ENCODE measurements around the gene FCN3. TPM values are rescaled to one million over a fixed set of nuclear protein-coding genes. Genes with fewer than 3 reads are reported as not detected.

FCN3 gene
- total and polyA plus RNA-seq, 10 of the 15 experiments (the other 5 are each of a cell fraction or from before 2014, with no cell fraction given) = 0.28 TPM; not detected in 9

DNA sequence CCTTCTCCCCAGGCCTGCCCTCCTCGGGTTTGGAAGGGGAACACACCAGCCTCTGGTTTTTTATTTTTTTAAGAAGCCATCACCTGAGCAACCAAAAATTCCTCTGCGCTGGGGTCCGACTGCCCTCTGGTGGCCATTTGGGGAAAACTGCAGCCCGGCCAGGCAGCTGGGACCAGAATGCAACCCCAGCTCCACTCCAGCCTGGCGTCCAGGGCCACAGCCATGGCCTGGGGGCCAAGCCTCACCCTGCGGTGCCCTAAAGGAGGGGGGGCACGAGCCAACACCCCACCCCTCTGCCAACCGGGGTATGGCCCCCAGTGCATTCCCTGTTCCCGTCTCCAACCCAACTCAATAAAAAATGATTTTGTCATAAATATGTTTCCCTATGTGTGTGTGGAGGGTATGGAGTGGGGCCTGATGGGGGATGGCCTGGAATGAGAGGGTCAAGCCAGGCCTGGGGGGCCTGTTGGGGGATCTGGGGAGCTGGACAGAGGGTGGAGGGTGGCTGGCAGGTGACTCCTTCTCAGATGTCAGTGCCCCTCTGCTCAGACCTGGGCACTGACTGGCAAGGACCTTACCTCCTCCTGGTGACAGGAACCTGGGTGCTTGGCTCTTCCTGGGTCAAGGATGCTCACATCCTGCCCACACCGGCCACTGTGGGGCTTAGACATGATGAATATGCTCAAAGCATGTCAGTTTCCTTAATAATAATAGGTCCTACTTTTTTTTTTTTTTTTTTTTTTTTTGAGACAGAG lies 21.0 kb upstream of the FCN3 start:
- ChIA-PET POLR2A (interaction anchor here (0.7 to 2.9 kb wide), 4 partner anchors 19 to 273 kb away, joined by 4 to 16 read pairs (median 5); no protein-coding TSS in a partner anchor), RAD21 (ENCODE audit: unreplicated experiment) (interaction anchor here (0.7 to 4.9 kb wide), 27 partner anchors 9 to 351 kb away, joined by 3 to 103 read pairs (median 4); partner anchors contain the start of gene SYTL1), CTCF (interaction anchor here (0.6 to 13.5 kb wide), 42 partner anchors 9 to 352 kb away, joined by 3 to 265 read pairs (median 5); partner anchors contain the start of genes AHDC1, CD164L2, FAM76A and MAP3K6), SMC1A (ENCODE audit: uncharacterized antibody, unreplicated experiment) (interaction anchor here (0.6 to 5.6 kb wide), 16 partner anchors 8 to 351 kb away, joined by 3 to 54 read pairs (median 6); partner anchors contain the start of gene AHDC1)
- Histone ChIP-seq H2AFZ (ENCODE audit: control insufficient read depth, low read depth, low read length) (no peak overlapping the region), H3K9me3 (replicated peaks; ENCODE audit: control insufficient read depth, insufficient read depth, low read length) (no peaks in the 10 kb centered on the region), H3K79me2 (ENCODE audit: control insufficient read depth, insufficient read depth, low read length) (no peaks in the 10 kb centered on the region), H3K4me2 (ENCODE audit: control insufficient read depth, insufficient read depth) (no peak overlapping the region), H3K27me3 (replicated peaks in 1 of 2; ENCODE audit: control insufficient read depth in 2 of 2, insufficient read depth in 2 of 2, low read length in 1 of 2) (no peaks in the 10 kb centered on the region), H4K20me1 (ENCODE audit: control insufficient read depth, insufficient read depth) (no peaks in the 10 kb centered on the region), H3K4me3 (no peak overlapping the region), H3K36me3 (ENCODE audit: control insufficient read depth in 2 of 2, insufficient read depth in 2 of 2, low read length in 1 of 2) (no peaks in the 10 kb centered on the region), H3K9ac (ENCODE audit: control insufficient read depth, insufficient read depth, low read length) (no peak overlapping the region), H3K4me1 (ENCODE audit: control insufficient read depth, insufficient read depth, low read length) (peaks cover 8% of the 10 kb centered on the region), H3K27ac (ENCODE audit: control insufficient read depth, insufficient read depth) (no peak overlapping the region)
- intact Hi-C loops (cut with micrococcal nuclease; ENCODE audit: unreplicated experiment) = loop anchor here (1.0 to 2.0 kb wide), 2 partner anchors 268 to 293 kb away; no protein-coding TSS in a partner anchor
- no TSS peak for BruUV-seq (replicated peaks)
- in situ Hi-C loops (cut with MboI) = loop anchor here (5.0 kb wide), 1 partner anchor 267 kb away; no protein-coding TSS in a partner anchor
- ATAC-seq = peak; percentile 70
- WGBS (ENCODE audit: insufficient coverage, insufficient replicate concordance, low lambda C conversion rate, missing lambda C conversion rate) = 2% methylated on average over 10 of the region's 10 CpGs
- peak; percentile 35 for FAIRE-seq
- no peak for DNase-seq (ENCODE audit: low read depth, low spot score)
- 0 out of 2 replicates have a peak, but pooled peaks have one; percentile 21 for TF ChIP-seq BACH1 (IDR thresholded peaks at IDR 0.05; ENCODE audit: borderline replicate concordance)
- TF ChIP-seq ZNF622 (IDR thresholded peaks at IDR 0.05) = no peak
- TF ChIP-seq ZNF217 (IDR thresholded peaks at IDR 0.05) = no peak
- peak; percentile 93 for TF ChIP-seq SMC3 (IDR thresholded peaks at IDR 0.05; ENCODE audit: borderline replicate concordance, low read length)
- TF ChIP-seq MXI1 (IDR thresholded peaks at IDR 0.05; ENCODE audit: low read depth, low read length) = peak; percentile 59; the same call in 1 of the 2 replicates
- TF ChIP-seq, protein P1, sequence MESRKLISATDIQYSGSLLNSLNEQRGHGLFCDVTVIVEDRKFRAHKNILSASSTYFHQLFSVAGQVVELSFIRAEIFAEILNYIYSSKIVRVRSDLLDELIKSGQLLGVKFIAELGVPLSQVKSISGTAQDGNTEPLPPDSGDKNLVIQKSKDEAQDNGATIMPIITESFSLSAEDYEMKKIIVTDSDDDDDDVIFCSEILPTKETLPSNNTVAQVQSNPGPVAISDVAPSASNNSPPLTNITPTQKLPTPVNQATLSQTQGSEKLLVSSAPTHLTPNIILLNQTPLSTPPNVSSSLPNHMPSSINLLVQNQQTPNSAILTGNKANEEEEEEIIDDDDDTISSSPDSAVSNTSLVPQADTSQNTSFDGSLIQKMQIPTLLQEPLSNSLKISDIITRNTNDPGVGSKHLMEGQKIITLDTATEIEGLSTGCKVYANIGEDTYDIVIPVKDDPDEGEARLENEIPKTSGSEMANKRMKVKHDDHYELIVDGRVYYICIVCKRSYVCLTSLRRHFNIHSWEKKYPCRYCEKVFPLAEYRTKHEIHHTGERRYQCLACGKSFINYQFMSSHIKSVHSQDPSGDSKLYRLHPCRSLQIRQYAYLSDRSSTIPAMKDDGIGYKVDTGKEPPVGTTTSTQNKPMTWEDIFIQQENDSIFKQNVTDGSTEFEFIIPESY (IDR thresholded peaks at IDR 0.05) = no peak
- TF ChIP-seq KLF5 (IDR thresholded peaks at IDR 0.05; ENCODE audit: partially characterized antibody) = no peak
- TF ChIP-seq LARP7 (IDR thresholded peaks at IDR 0.05) = no peak
- TF ChIP-seq MYB (IDR thresholded peaks at IDR 0.05; ENCODE audit: borderline replicate concordance, low read depth, low read length) = no peak
- 0 out of 4 replicates have a peak, but pooled peaks of 1 of the 2 experiments have one; percentile 34 for TF ChIP-seq EP300 (IDR thresholded peaks at IDR 0.05; ENCODE audit: borderline replicate concordance in 1 of 2, control insufficient read depth in 1 of 2, low read depth in 2 of 2, low read length in 2 of 2)
- TF ChIP-seq, protein P2, sequence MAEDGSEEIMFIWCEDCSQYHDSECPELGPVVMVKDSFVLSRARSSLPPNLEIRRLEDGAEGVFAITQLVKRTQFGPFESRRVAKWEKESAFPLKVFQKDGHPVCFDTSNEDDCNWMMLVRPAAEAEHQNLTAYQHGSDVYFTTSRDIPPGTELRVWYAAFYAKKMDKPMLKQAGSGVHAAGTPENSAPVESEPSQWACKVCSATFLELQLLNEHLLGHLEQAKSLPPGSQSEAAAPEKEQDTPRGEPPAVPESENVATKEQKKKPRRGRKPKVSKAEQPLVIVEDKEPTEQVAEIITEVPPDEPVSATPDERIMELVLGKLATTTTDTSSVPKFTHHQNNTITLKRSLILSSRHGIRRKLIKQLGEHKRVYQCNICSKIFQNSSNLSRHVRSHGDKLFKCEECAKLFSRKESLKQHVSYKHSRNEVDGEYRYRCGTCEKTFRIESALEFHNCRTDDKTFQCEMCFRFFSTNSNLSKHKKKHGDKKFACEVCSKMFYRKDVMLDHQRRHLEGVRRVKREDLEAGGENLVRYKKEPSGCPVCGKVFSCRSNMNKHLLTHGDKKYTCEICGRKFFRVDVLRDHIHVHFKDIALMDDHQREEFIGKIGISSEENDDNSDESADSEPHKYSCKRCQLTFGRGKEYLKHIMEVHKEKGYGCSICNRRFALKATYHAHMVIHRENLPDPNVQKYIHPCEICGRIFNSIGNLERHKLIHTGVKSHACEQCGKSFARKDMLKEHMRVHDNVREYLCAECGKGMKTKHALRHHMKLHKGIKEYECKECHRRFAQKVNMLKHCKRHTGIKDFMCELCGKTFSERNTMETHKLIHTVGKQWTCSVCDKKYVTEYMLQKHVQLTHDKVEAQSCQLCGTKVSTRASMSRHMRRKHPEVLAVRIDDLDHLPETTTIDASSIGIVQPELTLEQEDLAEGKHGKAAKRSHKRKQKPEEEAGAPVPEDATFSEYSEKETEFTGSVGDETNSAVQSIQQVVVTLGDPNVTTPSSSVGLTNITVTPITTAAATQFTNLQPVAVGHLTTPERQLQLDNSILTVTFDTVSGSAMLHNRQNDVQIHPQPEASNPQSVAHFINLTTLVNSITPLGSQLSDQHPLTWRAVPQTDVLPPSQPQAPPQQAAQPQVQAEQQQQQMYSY (CRISPR knock-in tag; IDR thresholded peaks at IDR 0.05) = no peak
- TF ChIP-seq RAD21 (IDR thresholded peaks at IDR 0.05; ENCODE audit: insufficient read depth, low read depth, low read length) = peak; percentile 95
- no peak for TF ChIP-seq SREBF2 (IDR thresholded peaks at IDR 0.05; ENCODE audit: low read length)
- no peak for TF ChIP-seq STAT3 (IDR thresholded peaks at IDR 0.05; ENCODE audit: low read depth, low read length)
- TF ChIP-seq KDM1A (IDR thresholded peaks at IDR 0.05; ENCODE audit: borderline replicate concordance) = no peak
- no peak for TF ChIP-seq ASH2L (IDR thresholded peaks at IDR 0.05; ENCODE audit: borderline replicate concordance, low read depth)
- TF ChIP-seq YY1 (IDR thresholded peaks at IDR 0.05; ENCODE audit: low read depth, low read length) = peak; percentile 81
- peak; percentile 99 for TF ChIP-seq ZNF384 (IDR thresholded peaks at IDR 0.05; ENCODE audit: borderline replicate concordance, low read depth, low read length)

All from GM12878 (cell line).